Amygdala (tissue), 56 donors: ENCODE measurements around the gene CDK4.
"Not testable (repeated sequence)": the region's sequence is repeated elsewhere in the genome, so short reads cannot be mapped to it uniquely, and the experiment has no call there.

Experiments
- DNase-seq, 56 donors: peaks; one replicate each; lab custom pipeline; 2025; lab: John Stamatoyannopoulos, UW

The CDK4 gene

DNA sequence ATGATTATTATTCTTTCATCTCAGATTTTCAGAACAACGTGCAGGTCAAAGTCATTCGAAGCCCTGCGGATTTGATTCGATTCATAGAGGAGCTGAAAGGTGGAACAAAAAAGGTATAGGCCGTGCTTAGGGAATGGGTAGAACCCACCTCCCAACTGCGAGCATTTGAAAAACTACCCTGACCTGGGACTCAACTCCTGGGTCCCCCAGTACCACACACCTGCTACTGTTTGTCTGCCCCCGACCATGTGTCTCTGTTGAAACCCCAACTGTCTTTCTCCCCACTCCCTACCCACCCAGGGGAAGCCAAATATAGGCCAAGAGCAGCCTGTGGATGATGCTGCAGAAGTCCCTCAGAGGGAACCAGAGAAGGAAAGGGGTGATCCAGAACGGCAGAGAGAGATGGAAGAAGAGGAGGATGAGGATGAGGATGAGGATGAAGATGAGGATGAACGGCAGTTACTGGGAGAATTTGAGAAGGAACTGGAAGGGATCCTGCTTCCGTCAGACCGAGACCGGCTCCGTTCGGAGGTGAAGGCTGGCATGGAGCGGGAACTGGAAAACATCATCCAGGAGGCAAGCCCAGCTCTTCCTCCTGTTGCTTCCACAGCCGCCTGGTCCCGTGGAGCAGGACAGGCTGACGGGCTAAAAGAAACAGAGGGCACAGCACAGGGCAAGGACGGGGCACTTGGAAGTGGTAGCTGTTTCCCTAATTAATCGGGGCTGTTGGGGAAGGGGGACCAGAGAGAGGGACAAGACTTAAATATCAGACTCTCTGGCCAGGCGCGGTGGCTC lies 34.1 kb downstream of the CDK4 start:
- no peak for DNase-seq

GRCh38 chr12:57717131-57717530 lies 35.0 kb downstream of the CDK4 start:
- no peak for DNase-seq

- no peak for DNase-seq
These were observed 35.8 kb downstream of the CDK4 start for GRCh38 chr12:57716305-57716704.

DNA sequence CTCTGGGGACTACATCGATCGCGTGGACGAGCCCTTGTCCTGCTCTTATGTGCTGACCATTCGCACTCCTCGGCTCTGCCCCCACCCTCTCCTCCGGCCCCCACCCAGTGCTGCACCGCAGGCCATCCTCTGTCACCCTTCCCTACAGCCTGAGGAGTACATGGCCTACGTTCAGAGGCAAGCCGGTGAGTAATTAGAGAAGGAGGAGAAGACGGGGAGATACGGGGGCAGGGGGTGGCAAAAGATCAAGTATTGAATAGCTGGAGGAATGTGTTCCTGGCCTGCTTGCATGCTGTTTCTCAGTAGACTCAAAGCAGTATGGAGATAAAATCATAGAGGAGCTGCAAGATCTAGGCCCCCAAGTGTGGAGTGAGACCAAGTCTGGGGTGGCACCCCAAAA lies 36.3 kb downstream of the CDK4 start:
- no peak for DNase-seq

GRCh38 chr12:57715036-57715748 lies 36.9 kb downstream of the CDK4 start:
- DNase-seq: not testable (repeated sequence)

GRCh38 chr12:57713209-57713608 lies 38.9 kb downstream of the CDK4 start:
- no peak for DNase-seq

DNA sequence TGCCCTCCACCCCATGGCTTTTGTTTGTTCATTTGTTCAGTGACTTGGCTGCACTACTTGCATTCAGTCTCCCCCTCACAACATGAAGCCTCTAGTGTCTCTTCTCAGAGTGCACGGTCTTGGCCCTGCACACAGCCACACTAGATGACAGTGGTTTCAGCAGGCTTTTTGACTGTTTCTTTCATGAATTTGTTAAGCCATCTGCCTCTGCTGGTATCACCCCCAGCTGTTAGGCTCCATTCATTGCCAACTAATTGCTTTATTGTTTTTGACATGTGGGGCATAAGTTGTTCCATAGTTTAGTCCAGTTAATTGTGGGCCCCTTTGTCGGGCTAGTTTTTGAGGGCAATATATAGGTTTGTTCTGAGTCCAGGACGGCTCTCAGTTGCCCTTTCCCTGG lies 39.4 kb downstream of the CDK4 start:
- DNase-seq: peak in 6 of 56 donors; percentile 6 to 30 (median 17)

- DNase-seq: no peak
These were observed 43.8 kb downstream of the CDK4 start for GRCh38 chr12:57708296-57708695.

GRCh38 chr12:57707250-57707649 lies 44.9 kb downstream of the CDK4 start:
- no peak for DNase-seq

DNA sequence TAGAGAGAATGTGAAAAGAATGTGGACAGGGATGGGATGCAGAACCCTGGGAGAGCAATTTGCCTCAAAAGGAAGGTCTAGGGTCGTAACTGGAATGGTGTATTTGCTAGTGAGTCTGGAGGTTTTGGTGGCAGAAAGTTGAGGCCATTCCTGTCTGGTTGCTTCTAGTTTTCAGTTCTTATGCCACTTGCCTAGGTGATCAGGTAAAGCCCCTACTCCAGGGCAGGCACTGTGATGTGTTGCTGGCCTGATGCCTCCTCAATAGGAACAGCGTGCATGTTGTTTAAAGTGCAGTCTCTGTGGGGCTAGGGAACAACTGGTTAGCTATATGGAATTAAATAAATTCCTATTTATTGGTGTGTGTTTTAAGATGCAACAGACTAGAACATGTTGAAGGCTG lies 51.8 kb downstream of the CDK4 start:
- no peak for DNase-seq

- DNase-seq: no peak
These were observed 53.7 kb downstream of the CDK4 start for GRCh38 chr12:57698414-57698813.
